NCI-H774 (cell line): ENCODE data around the gene ACAP3.

Experiments
- DNase-seq: peaks from one replicate; lab custom pipeline; 2025; lab: John Stamatoyannopoulos, UW

The ACAP3 gene

GRCh38 chr1:1314237-1314586, 6.5 kb upstream of the ACAP3 start:
- DNase-seq = no peak

DNA sequence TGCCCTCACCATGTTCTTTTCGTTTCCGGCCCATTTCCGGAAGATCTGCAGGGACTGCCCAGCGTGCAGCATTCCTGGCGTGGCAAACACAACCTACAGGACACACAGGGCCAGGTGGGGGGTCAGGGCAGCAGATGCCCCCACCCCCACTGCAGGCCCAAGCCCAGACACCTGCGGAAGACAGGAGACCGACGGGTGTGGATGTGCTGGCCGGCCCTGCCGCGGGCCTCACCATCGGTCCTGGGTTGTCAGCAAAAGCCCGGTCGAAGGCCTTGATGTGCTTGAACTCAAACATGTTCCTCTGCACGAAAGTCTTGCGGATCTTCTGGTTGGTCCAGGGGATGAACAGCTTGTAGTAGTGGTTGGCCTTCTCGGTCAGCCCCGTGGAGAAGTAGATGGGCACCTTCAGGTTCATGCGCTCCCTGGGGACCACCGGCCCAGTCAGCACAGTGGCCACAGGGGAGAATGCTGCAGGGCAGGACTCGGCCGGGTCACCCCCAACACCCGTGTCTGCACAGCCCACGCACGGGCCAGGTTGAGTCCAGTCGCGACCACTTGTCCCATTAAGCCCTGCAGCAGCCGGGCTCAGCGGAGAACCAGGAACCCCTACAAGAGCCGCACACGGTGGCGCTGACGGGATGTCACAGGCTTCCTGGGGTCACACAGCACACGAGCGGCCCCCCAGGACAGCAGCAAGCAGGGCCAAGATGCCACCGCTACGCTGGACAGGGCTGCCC, 5.9 kb upstream of the ACAP3 start:
- DNase-seq = no peak

DNA sequence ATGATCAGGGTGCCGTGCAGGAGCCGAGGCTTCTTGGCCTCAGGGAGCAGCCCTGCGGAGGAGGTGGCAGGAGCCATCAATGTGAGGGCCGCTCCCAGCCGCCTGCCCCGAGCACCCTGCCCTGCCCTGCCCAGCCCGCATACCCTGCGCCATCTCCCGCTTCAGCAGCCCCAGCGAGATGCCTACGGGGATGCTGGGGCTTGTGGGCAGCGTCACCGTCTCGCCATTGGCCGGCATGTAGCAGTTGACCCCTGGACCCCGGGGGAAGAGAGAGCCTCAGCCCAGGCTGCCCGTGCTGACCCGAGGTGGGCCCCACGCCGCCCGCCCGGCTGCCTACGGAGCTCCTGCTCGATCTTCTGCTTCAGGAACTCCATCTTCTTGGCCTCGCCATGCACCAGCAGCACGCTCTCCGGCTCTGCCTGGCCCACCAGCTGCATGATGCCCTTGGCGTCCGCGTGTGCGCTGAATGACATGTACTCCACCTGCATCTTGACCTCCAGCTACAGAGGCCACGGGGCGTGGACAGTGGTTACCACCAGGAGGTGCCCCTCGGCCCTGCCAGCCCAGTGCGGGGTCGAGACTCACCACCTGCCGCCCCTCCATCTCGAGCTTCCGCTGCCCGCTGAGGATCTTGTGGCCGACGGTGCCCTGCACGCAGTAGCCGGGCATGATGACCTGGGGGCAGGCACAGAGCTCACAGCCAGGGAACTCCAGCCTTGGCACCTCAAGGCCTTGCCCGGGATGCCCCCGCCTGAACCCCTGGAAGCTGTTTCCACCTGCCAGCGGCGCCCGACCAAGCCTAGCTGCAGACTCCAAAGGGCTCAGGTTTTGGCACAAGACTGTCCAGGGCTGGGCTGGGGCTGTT, 5.0 kb upstream of the ACAP3 start:
- no peak for DNase-seq

DNA sequence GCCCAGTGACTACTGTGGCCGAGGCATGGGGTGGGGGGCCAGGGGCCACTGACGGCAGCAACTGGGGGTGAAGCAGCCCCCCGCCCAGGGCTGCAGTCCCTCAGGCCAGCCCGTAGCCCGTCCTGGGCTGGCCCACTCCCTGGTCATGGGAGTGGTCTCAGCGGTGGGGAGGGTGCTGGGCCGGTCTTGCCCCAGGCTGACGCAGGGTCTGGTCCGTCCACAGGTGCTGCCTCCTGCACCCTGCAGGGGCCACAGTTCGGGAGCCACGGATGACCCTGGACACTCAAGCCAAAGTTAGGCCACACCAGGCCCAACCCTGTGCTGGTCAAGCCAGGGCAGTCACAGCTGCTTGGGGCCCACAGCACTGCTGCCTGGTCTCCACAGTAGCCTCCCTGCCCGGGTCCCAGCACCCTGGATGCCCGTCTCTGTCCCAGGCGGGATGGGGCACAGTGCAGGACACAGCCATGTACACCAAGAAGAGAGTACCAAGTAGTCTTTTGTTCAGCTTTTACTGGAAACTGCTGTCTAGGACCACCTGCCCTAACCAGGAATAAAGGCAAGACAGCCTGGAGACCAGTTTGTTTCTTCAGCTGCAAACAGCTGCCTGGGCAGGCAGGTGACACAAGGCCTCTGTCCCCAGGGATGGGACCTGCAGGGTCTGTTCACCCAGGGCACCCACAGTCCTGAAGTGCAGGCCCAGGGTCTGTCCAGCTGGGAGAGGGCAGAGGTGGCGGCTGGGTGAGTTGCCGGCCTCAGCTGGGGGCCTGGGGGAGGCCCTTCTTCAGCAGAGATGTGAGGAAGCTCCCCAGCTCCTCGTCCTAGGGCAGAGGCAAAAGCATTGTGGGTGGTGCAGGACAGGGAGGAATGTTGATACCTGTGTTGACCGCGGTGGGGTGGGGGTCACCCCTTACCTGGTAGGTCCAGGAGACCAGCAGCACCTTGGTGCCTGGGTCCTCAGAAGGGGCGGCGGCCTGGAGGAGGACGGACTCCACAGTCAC, 3.7 kb upstream of the ACAP3 start:
- DNase-seq = no peak

GRCh38 chr1:1310476-1311053, 2.8 kb upstream of the ACAP3 start:
- DNase-seq = no peak

- no peak for DNase-seq
Measured at GRCh38 chr1:1310109-1310385, 2.3 kb upstream of the ACAP3 start.

- DNase-seq = no peak
Measured at GRCh38 chr1:1309251-1310108, 1.8 kb upstream of the ACAP3 start.

- no peak for DNase-seq
Measured at GRCh38 chr1:1308756-1309250, 1.1 kb upstream of the ACAP3 start.

DNA sequence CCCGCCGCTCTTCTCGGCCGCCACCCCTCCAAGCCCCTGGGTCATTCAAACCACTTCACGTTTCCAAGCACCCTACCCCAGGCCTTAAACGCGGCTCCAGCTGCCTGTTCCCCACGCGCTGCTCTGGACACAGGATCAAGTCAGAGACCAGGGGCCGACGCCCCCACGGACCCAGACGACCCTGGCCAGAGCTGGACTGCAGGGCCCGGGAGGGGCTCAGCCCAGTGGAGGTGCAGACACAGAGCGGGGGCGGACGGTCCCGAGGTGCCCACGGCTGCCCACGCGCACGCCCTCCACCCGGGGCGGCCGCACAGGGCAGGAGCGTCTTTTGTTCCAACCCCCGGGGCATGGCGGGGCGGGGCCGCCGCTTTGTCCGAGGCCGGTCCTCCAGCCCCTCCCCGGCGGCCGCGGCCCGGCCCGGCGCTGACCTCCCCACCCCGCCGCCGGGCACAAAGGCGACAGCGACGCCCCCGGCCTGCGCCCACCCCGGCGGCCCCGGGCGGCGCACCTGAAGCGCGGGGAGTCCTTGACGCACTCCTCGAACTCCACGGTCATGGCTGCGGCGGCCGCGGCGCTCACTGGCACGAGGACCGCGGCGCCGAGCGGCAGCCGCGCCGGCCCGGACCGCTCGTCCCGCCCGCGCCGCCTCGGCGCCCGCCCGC, 338 bp downstream of the ACAP3 start:
- DNase-seq = no peak

DNA sequence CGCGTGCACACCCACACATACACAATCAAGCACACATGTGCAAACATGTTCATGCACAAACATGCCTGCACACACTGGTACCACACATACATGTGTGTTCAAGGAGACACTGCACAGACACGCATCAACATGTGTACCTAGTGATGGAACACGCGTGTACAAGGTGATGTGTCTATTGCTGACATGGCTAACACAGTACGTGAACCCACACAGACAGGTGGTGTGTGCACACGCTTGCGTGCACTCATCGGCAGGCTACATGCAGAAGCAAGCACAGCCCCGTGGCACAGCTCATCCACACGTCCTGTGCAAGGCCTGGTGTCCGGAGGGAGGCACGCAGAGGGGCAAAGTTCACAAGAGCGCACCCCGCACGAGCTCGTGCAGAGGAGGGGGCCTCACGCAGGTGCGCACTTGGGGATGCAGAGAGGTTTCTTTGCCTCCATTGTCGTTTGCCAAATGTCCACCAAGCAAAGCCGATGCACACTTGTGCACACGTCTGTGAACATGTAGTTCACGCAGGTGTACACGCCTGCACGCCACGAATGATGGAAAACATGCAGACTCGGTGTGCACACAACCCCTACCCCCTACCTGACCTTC, 969 bp downstream of the ACAP3 start:
- no peak for DNase-seq

- no peak for DNase-seq
Measured at GRCh38 chr1:1306070-1306660, 1.6 kb downstream of the ACAP3 start.

DNA sequence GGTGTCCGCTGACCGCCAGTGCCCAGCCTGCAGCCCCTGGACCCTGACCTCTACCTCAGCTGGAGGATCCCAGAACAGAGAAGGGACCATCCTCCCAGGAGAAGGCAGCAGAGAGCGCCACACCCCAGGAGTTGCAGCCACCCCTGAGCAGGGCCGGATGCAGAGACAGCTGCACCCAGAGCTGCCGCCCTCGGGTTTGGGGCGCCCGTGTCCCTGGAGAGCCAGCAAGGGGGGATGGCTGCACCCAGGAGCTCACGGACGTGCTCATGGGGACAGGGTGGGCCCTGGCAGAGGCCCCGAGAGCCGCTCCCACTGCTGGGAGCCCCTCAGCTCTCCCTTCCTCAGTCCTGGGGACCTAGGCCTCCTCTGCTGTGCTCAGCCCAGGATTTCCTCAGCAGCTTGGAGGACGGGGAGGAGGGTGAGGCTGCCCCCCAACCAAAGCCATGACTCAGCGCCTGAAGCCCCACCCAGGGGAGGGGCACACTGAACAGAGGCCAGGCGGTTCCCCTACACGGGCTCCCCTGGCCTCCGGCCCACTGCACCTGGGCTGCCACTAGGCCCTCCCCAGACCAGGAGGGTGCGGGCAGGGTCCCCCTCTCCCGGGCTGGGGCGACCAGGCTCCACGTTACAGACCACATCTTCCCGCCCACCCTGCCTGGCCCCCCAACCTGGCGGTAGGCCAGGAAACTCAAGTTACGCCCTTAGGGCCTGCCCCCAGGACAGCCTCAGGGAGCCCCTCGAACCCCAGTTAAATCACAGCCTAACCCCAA, 2.2 kb downstream of the ACAP3 start:
- DNase-seq = no peak

DNA sequence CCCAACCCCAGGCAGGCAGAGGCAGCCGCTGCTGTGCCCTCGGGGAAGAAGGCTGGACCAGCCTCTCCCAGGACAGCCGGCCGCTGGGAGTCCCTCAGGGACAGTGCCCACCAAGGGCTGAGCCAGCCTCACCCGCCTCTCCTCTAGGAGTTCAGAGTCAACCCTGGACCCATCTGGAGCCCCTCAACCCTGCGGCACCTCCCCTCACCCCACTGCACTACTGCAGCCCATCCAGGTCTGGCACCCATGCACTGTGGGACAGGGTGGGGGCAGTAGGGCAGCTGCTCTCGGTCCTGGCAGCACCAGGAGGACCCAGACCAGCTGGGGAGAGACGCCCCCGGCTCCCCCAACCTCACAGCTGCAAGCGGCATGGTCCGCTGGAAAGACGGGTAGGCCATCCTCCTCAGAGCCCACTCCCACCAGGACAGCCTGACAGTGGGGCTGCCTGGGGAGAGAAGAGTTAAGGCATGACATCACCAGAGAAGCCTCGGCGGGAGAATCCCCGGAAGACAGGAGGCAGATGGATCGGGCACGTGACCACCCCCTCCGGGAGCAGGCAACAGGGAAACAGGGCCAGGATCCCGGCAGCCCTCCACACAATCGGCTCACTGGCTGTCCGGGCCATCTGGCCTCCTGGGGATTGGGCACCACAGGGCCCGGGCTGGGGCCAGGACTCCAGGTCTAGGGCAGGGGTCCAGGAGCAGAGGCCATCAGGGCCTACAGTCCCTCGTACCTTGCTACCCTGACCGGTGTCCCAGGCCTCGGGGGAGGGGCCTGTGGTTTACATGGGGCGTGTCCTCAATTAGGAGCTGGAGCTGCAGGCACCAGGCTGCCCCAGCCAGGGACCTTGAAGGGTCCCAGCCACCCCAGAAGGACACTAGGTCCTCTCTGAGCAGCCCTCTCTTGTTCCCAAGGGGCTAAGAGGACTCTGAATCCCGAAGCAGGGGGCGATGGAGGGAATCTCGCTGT, 3.1 kb downstream of the ACAP3 start:
- DNase-seq = no peak

- no peak for DNase-seq
Measured at GRCh38 chr1:1303736-1304135, 4.0 kb downstream of the ACAP3 start.

DNA sequence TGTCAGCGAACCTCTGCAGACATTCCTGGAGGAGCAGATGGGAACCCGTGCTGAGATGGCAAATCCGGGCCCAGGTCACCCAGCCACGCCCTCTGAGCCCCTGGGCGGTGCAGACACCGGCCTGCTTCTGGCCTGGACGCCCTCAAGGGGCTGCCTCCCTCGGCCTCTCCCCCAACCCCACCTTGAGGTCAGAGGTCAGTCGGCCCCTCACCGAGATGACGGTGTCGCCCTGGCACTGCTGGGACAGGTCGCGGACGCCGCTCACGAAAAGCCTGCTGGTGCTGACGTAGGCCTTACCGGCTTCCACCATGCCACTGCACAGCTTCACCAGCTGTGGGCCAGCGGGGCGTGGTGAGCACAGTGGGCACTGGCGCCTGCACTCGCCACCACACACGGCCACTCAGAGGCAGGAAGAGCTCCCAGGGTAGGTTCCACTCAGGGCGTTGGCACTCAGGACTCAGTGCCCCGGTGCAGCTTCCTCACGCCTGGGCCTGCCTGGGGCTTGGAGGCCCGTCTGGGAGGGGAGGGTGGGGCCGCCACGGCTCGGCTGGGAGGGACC, 4.7 kb downstream of the ACAP3 start:
- DNase-seq = no peak

- no peak for DNase-seq
Measured at GRCh38 chr1:1302006-1302430, 5.7 kb downstream of the ACAP3 start.

DNA sequence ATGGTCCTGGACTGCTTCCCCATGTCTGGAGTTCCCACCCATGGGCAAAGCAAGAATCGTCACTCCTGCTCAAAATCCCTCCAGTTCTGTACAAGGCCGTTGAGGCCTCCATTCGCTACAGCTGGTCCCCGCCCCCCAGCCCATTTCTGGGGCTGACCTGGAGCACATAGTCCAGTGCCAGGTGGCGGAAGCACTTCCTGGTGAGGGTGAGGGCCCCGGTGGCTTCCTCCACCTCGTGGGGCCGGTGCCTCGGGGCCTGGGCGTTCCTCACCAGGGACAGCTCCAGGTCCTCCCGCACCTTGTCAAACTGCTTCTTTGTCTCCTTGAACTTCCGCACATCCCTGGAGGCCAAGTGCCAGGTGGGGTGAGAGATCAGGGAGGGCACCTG, 7.4 kb downstream of the ACAP3 start:
- no peak for DNase-seq
